Liver (tissue), 9 donors: ENCODE measurements around the gene UPK3A. TPM values are rescaled to one million over a fixed set of nuclear protein-coding genes. Genes with fewer than 3 reads are reported as not detected.

Experiments
- DNase-seq: peaks from one replicate; pipeline ENCODE4 v3.0.0-alpha.2; 2017; ENCODE audit warnings: low spot score
- H3K27ac ChIP-seq, 2 donors: one replicate each; pipeline ENCODE4 v1.7.0; 2013; ENCODE audit warnings: inconsistent platforms in 2 of 2, low read length in 2 of 2, control low read depth in 1 of 2, low read depth in 1 of 2, mild to moderate bottlenecking in 1 of 2
- H3K27me3 ChIP-seq, 4 donors: one replicate each; pipeline versions ENCODE4 v1.6.1 to v1.7.0; 2013; ENCODE audit warnings: low read length in 3 of 4, inconsistent platforms in 1 of 4, mild to moderate bottlenecking in 1 of 4, moderate library complexity in 1 of 4; ENCODE audit not compliant: control insufficient read depth in 4 of 4, insufficient read depth in 4 of 4
- H3K36me3 ChIP-seq, 4 donors: one replicate each; pipeline versions ENCODE4 v1.6.1 to v1.7.0; 2013; ENCODE audit warnings: low read length in 3 of 4, mild to moderate bottlenecking in 3 of 4, low read depth in 1 of 4, moderate library complexity in 1 of 4; ENCODE audit not compliant: control insufficient read depth in 4 of 4, insufficient read depth in 3 of 4
- H3K4me1 ChIP-seq, 4 donors: one replicate each; pipeline versions ENCODE4 v1.6.1 to v1.7.0; 2013; ENCODE audit warnings: low read length in 3 of 4, mild to moderate bottlenecking in 3 of 4, moderate library complexity in 1 of 4; ENCODE audit not compliant: control insufficient read depth in 4 of 4, insufficient read depth in 4 of 4
- H3K4me3 ChIP-seq, 3 donors: one replicate each; pipeline versions ENCODE4 v1.6.1 to v1.7.0; 2013; ENCODE audit warnings: low read length in 3 of 3, control low read depth in 1 of 3, low read depth in 1 of 3, mild to moderate bottlenecking in 1 of 3
- H3K9ac ChIP-seq, 2 donors: one replicate each; pipeline ENCODE4 v1.7.0; 2013; ENCODE audit warnings: low read length in 2 of 2, mild to moderate bottlenecking in 2 of 2, moderate library complexity in 2 of 2, control low read depth in 1 of 2, low read depth in 1 of 2
- H3K9me3 ChIP-seq, 4 donors: one replicate each; pipeline versions ENCODE4 v1.6.1 to v1.7.0; 2013; ENCODE audit warnings: low read length in 3 of 4; ENCODE audit not compliant: control insufficient read depth in 4 of 4
- ATF3 ChIP-seq: IDR thresholded peaks from 2 replicates; pipeline ENCODE4 v1.6.1; 2016; ENCODE audit warnings: antibody characterized with exemption
- CTCF ChIP-seq: fragments of 150-350 bp; IDR thresholded peaks from 2 replicates; pipeline ENCODE4 v1.5.1; 2017; ENCODE audit warnings: improper control_type of control experiment, low read depth, low read length; ENCODE audit not compliant: missing input control
- EGR1 ChIP-seq, 2 donors: IDR thresholded peaks; 2 replicates each; pipeline ENCODE4 v1.6.1; 2016 to 2018; ENCODE audit warnings: antibody characterized with exemption in 2 of 2, low read depth in 2 of 2
- FOXA1 ChIP-seq: IDR thresholded peaks from 2 replicates; pipeline ENCODE4 v1.6.1; 2016; ENCODE audit warnings: antibody characterized with exemption
- GABPA ChIP-seq, 2 donors: IDR thresholded peaks in 1 of 2; conservative IDR thresholded peaks in 1 of 2; 2 replicates each; pipeline ENCODE4 v1.6.1; 2016; ENCODE audit warnings: antibody characterized with exemption in 2 of 2, mild to moderate bottlenecking in 1 of 2, moderate library complexity in 1 of 2
- HNF4G ChIP-seq: IDR thresholded peaks from 2 replicates; pipeline ENCODE4 v1.6.1; 2016; ENCODE audit warnings: antibody characterized with exemption
- JUND ChIP-seq, 2 donors: IDR thresholded peaks; 2 replicates each; pipeline ENCODE4 v1.6.1; 2016; ENCODE audit warnings: antibody characterized with exemption in 2 of 2
- RAD21 ChIP-seq, 2 donors: IDR thresholded peaks; 2 replicates each; pipeline ENCODE4 v1.6.1; 2016; ENCODE audit warnings: antibody characterized with exemption in 2 of 2, mild to moderate bottlenecking in 2 of 2
- REST ChIP-seq: IDR thresholded peaks from 2 replicates; pipeline ENCODE4 v1.6.1; 2016; ENCODE audit warnings: antibody characterized with exemption, mild to moderate bottlenecking
- SP1 ChIP-seq: IDR thresholded peaks from 2 replicates; pipeline ENCODE4 v1.6.1; 2018; ENCODE audit warnings: antibody characterized with exemption, mild to moderate bottlenecking
- TAF1 ChIP-seq: conservative IDR thresholded peaks from 2 replicates; pipeline ENCODE4 v1.6.1; 2016; ENCODE audit warnings: antibody characterized with exemption, mild to moderate bottlenecking
- YY1 ChIP-seq: IDR thresholded peaks from 2 replicates; pipeline ENCODE4 v1.6.1; 2016; ENCODE audit warnings: antibody characterized with exemption, mild to moderate bottlenecking
- ZBTB33 ChIP-seq: IDR thresholded peaks from 2 replicates; pipeline ENCODE4 v1.6.1; 2016; ENCODE audit warnings: antibody characterized with exemption
- WGBS: extraction: QIAGEN DNeasy Blood & Tissue Kit; methylation state at CpG from one replicate; pipeline ENCODE4 v1.1.7; 2013; 5-methylcytosine and 5-hydroxymethylcytosine counted together
- polyA plus RNA-seq, 2 donors: library from polyadenylated mRNA; stranded (reverse) in 1 of 2; unstranded in 1 of 2; fragments of 200-250 nt in 1 of 2; fragments of >200 nt in 1 of 2; fragmentation: Nextera tagmentation in 1 of 2; extraction: Ambion mirVana in 1 of 2; gene quantifications; one replicate each; pipeline versions ENCODE4 v1.2.1 to v1.2.3, GENCODE V29; 2013 to 2015
- total RNA-seq, 2 donors: library from RNA; depleted of rRNA; stranded (reverse); fragments of >200 nt; gene quantifications; one replicate each; pipeline ENCODE4 v1.2.3, GENCODE V29; 2014
- donor health status: healthy.
- donor health status: healthy.
- donor health status: healthy.
- donor health status: healthy.
- donor health status: healthy.

UPK3A gene
- total and polyA plus RNA-seq, 4 donors = 0.42 TPM; not detected in 3

- H3K27me3 ChIP-seq = no peaks in the 10 kb centered on the region
- peaks cover 0 to 4% (median 2%) of the 10 kb centered on the region in 4 donors for H3K36me3 ChIP-seq
- H3K4me3 ChIP-seq = no peak overlapping the region
- 97% methylated on average over 7 of the region's 7 CpGs for WGBS
- no peaks in the 10 kb centered on the region for H3K9me3 ChIP-seq
- DNase-seq = no peak
- peaks cover 13 to 36% (median 28%) of the 10 kb centered on the region in 4 donors for H3K4me1 ChIP-seq
- no peak overlapping the region for H3K9ac ChIP-seq
- TF ChIP-seq HNF4G (no peak), CTCF (no peak), YY1 (no peak), TAF1 (no peak)
- no peak overlapping the region for H3K27ac ChIP-seq
Observed at GRCh38 chr22:45332001-45332400, 47.3 kb downstream of the UPK3A start.

GRCh38 chr22:45334068-45334467 lies 49.3 kb downstream of the UPK3A start:
- H3K36me3 ChIP-seq = peaks cover 0 to 4% (median 2%) of the 10 kb centered on the region in 4 donors
- TF ChIP-seq ZBTB33 (no peak), HNF4G (no peak), ATF3 (no peak), REST (no peak), YY1 (no peak), TAF1 (no peak), JUND (IDR thresholded peaks at IDR 0.05) (no peak), SP1 (no peak), RAD21 (IDR thresholded peaks at IDR 0.05) (no peak), EGR1 (IDR thresholded peaks at IDR 0.05; ENCODE audit: low read depth in 2 of 2) (no peak), GABPA (IDR thresholded peaks at IDR 0.05 in 1 of 2, conservative IDR thresholded peaks at IDR 0.05 in 1 of 2) (no peak), FOXA1 (no peak)
- no peaks in the 10 kb centered on the region for H3K9me3 ChIP-seq
- H3K27me3 ChIP-seq = no peaks in the 10 kb centered on the region
- H3K27ac ChIP-seq = no peak overlapping the region
- no peak overlapping the region for H3K4me3 ChIP-seq
- no peak overlapping the region for H3K9ac ChIP-seq
- H3K4me1 ChIP-seq = peaks cover 10 to 43% (median 33%) of the 10 kb centered on the region in 4 donors
- no peak for DNase-seq
- WGBS = 84% methylated on average over 5 of the region's 5 CpGs
